RWPE1 (cell line): Measurements from ENCODE around the gene LILRA5.
"Not testable (repeated sequence)": the region's sequence is repeated elsewhere in the genome, so short reads cannot be mapped to it uniquely, and the experiment has no call there.

Source experiments
- CTCF ChIA-PET: fragments of 350-600 bp; sonication (Branson Sonifier 250); formaldehyde crosslinking; extraction: SDS; loops from one replicate; lab custom pipeline; 2021; lab: Yijun Ruan, JAX
- POLR2A ChIA-PET: fragments of 400-600 bp; formaldehyde crosslinking; extraction: SDS; loops from one replicate; lab custom pipeline; 2020; ENCODE audit warnings: antibody characterized with exemption; ENCODE audit not compliant: low non-redundant PET; lab: Yijun Ruan, JAX
- DNase-seq: peaks from one replicate; pipeline ENCODE4 v3.0.0; 2012; ENCODE audit warnings: low spot score
- H3K27ac ChIP-seq: fragments of 450-650 bp; 2 replicates; pipeline ENCODE4 v1.5.1; 2017
- TF ChIP-seq, protein P1 (sequence below): fragments of 450-650 bp; conservative IDR thresholded peaks from 2 replicates; pipeline ENCODE4 v1.5.1; 2017; ENCODE audit warnings: low read depth, mild to moderate bottlenecking

The LILRA5 gene

DNA sequence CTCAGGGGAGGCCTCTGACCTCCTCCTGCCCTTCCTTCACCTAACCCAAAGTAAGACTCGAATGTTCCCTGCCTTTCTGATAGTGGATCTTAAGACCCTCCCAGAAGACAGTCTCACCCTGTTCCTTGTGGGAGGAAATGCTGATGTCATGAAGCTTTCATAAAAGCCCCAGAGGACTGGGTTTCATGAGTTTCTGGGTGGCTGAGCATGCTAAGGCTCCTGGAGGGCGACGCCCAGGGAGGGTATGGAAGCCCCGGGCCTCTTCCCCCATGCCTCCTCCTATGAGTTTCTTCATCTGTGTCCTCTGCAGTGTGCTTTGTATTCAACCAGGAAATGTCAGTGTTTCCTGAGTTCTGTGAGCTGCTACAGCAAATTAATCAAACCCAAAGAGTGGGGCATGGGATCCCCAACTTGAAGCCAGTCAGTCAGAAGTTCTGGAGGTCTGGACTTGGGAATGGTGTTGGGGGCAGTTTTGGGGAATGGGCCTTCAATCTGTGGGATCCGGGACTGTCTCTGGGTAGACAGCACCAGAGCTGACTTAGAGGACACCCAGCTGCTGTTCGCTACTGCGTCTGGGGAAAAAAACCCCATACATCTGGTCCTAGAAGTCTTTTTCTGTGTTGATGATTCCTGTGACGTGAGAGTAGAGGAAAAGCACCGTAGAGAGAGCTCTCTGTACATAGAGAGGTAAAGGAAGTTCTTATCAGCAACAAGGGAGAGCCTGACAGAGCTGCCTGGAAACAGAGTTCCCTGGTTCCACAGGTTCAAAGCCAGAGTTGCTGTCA is 30.1 kb downstream of the LILRA5 start:
- no peak for DNase-seq
- no peak overlapping the region for H3K27ac ChIP-seq
- TF ChIP-seq, protein P1, sequence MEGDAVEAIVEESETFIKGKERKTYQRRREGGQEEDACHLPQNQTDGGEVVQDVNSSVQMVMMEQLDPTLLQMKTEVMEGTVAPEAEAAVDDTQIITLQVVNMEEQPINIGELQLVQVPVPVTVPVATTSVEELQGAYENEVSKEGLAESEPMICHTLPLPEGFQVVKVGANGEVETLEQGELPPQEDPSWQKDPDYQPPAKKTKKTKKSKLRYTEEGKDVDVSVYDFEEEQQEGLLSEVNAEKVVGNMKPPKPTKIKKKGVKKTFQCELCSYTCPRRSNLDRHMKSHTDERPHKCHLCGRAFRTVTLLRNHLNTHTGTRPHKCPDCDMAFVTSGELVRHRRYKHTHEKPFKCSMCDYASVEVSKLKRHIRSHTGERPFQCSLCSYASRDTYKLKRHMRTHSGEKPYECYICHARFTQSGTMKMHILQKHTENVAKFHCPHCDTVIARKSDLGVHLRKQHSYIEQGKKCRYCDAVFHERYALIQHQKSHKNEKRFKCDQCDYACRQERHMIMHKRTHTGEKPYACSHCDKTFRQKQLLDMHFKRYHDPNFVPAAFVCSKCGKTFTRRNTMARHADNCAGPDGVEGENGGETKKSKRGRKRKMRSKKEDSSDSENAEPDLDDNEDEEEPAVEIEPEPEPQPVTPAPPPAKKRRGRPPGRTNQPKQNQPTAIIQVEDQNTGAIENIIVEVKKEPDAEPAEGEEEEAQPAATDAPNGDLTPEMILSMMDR: no peak
- CTCF ChIA-PET: no interaction called here
- POLR2A ChIA-PET: no interaction called here

DNA sequence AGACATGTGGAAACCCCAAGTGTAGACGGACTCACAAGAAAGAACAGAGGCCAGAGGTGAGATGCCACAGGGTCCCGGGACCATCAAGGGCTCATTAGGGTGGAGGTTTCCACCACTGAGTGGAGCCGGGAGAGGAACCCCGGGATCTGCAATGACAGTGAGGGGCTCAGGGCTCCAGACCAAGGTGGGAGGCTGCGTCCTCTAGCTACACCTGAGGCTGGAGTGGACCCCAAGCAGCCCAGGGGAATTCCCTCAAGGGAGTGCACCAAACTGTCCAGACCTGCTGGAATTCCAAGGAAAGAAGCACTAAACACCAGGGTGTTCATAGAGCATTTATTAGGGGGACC is 31.3 kb downstream of the LILRA5 start:
- POLR2A ChIA-PET, DNase-seq, CTCF ChIA-PET: not testable (repeated sequence)

GRCh38 chr19:54281007-54281728 is 31.8 kb downstream of the LILRA5 start, which contains the start of gene LILRB2:
LILRB2 (minus strand) TSS chr19:54281110; CDS start chr19:54280496, 614 bp downstream.
- TF ChIP-seq, protein P1: no peak
- POLR2A ChIA-PET: no interaction called here
- no peak for DNase-seq
- CTCF ChIA-PET: no interaction called here
- H3K27ac ChIP-seq: no peak within 1 kb of the TSS

More for the DNA sequence above, 31.3 kb downstream of the LILRA5 start:
- not testable (repeated sequence) for H3K27ac ChIP-seq

DNA sequence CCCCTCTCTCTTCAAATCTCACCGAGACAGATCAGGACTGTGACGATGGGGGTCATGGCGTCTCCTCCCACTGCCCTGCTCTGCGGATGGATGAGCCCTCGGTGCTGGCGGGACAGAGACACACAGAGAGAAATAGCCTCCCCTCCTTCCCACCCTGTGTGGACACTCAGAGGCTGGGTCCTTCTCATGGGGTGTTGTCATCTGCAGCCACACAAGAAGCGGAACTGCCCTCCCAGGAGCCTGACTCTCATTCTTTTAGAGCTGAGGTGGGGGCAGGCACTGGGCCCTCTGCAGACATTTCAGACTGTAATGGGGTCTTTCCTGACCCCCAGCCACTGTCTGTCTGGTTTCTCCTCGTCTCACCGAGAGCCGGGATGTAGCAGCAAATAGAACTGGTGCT is 32.5 kb downstream of the LILRA5 start:
- H3K27ac ChIP-seq, POLR2A ChIA-PET, DNase-seq: not testable (repeated sequence)
- CTCF ChIA-PET: interaction anchor here (0.6 to 1.2 kb wide), 2 partner anchors 15 to 433 kb away, joined by 3 to 4 read pairs; no protein-coding TSS in a partner anchor

DNA sequence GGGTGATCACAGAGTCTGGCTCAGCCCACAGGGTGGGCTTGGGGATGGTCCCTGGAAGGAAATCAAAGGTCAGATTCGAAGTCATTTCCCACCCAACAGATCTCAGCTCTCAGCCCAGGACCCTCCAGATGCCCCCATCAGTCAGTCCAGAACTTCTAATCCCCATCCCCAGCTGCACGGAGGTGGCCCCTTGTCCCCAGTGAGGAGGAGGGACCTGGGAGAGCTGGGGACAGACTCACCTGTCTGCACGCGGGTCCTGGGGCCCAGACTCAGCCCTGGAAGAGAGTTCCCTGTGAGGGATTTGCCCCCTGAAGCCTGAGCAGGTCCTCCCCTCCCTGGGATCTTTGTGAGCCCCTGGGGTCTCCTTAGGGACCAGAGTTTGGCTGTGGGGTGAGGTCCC is 32.9 kb downstream of the LILRA5 start:
- CTCF ChIA-PET: interaction anchor here (0.6 to 1.2 kb wide), 2 partner anchors 14 to 433 kb away, joined by 3 to 4 read pairs; no protein-coding TSS in a partner anchor
- H3K27ac ChIP-seq, DNase-seq, POLR2A ChIA-PET: not testable (repeated sequence)

- ChIA-PET CTCF (interaction anchor here (0.6 to 1.2 kb wide), 2 partner anchors 12 to 14 kb away, joined by 3 to 4 read pairs; no protein-coding TSS in a partner anchor), POLR2A (no interaction called here)
- no peak overlapping the region for H3K27ac ChIP-seq
- TF ChIP-seq, protein P1: no peak
- no peak for DNase-seq
These were observed 33.5 kb downstream of the LILRA5 start for GRCh38 chr19:54279406-54279962.

DNA sequence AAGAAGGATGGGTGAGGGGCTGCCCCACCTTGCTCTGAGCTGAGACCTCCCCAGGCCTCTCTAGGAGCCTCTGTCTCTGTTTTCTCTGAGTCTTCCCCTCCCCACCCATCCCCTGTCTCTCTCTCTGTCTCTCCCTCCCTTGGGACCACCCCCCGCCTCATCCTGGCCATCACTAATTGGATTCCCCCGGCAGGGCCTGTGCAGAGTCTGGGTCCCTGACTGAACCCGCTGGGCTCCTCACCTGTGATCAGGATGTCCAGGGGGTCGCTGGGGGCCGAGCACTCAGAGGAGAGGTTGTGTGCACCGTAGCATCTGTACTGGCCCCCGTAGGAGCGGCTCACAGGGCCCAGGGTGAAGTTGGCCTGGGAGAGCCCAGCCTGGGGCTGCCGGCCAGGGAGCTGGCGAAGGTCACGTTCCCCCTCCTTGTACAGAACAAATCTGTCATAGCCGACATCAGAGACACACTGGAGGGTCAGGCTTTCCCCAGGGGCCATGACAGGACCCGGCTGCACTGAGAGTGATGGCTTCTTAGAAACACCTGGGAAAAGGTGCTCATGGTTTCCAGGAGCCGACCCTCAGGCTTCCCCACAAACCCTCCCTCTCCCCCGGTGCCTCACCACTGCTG is 34.3 kb downstream of the LILRA5 start:
- CTCF ChIA-PET, H3K27ac ChIP-seq, DNase-seq, POLR2A ChIA-PET: not testable (repeated sequence)

GRCh38 chr19:54278056-54278455 is 34.9 kb downstream of the LILRA5 start:
- CTCF ChIA-PET, H3K27ac ChIP-seq, DNase-seq: not testable (repeated sequence)
- POLR2A ChIA-PET: interaction anchor here (0.5 kb wide), 1 partner anchor 11 kb away, joined by 4 read pairs; no protein-coding TSS in a partner anchor

DNA sequence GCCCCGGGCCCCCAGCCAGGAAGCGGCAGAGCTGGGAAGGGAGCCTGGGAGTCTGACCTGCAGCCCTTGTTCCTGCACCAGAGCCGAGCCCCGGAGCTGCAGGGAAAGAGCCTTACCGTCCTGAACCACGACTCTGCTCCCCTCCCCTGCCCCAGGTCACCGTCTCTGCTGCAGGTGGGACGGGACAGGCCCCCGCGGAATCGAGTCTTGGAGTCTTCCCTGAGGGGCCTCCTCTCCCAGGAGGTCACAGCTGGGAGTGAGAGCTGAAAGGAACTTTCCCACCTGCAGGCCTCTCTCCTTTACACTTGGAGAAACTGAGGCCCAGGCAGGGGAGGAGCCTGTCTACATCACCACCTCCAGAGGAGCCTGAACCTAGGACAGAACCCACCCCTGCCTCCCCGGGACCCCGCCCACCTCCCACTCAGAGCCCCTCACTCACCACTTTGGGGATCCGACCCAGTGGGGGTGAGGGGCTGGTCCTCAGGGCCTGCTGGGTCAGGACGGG is 35.8 kb downstream of the LILRA5 start:
- CTCF ChIA-PET, DNase-seq, POLR2A ChIA-PET, H3K27ac ChIP-seq: not testable (repeated sequence)
